Measurements from ENCODE around the gene TMEM135. TPM values are rescaled to one million over a fixed set of nuclear protein-coding genes. Genes with fewer than 3 reads are reported as not detected.

TMEM135 gene
- total RNA-seq, 1 experiment from 2014 or later, result 65.5 TPM

- TF ChIP-seq CTCF (IDR thresholded peaks at IDR 0.05) (no peak), REST (IDR thresholded peaks at IDR 0.05; ENCODE audit: insufficient read depth in 1 of 2, low read depth in 2 of 2, low read length in 1 of 2) (no peak), SIN3A (IDR thresholded peaks at IDR 0.05; ENCODE audit: borderline replicate concordance, insufficient read depth, low read depth, low read length) (no peak)
- Histone ChIP-seq H3K4me3 (ENCODE audit: low read depth in 2 of 2, low read length in 2 of 2) (no peak overlapping the region), H3K36me3 (ENCODE audit: control insufficient read depth, insufficient read depth, low read length) (no peaks in the 10 kb centered on the region), H3K27me3 (ENCODE audit: control insufficient read depth, insufficient read depth, low read length) (no peaks in the 10 kb centered on the region), H3K9me3 (ENCODE audit: control insufficient read depth, insufficient read depth, low read depth, low read length) (no peaks in the 10 kb centered on the region), H3K27ac (ENCODE audit: low read length) (no peak overlapping the region), H3K4me1 (ENCODE audit: control insufficient read depth, insufficient read depth, low read length) (peaks cover 9% of the 10 kb centered on the region)
- in situ Hi-C loops (cut with HindIII; ENCODE audit: low pct_unique_long_range_greater_than_20kb, low sequenced_read_pairs) (no loop called here), intact Hi-C loops (cut with micrococcal nuclease; ENCODE audit: unreplicated experiment) (no loop called here)
- CTCF ChIA-PET, result no interaction called here
- BruUV-seq (replicated peaks), result no TSS peak
- POLR2A ChIA-PET, result no interaction called here
- DNase-seq (ENCODE audit: low read depth, low spot score) (no peak), ATAC-seq (no peak)
Measured at GRCh38 chr11:87179621-87180020, 141.9 kb downstream of the TMEM135 start.

- BruUV-seq (replicated peaks), result no TSS peak
- in situ Hi-C loops (cut with HindIII; ENCODE audit: low pct_unique_long_range_greater_than_20kb, low sequenced_read_pairs), result no loop called here
- no peaks in the 10 kb centered on the region for H3K36me3 ChIP-seq (ENCODE audit: control insufficient read depth, insufficient read depth, low read length)
- intact Hi-C loops (cut with micrococcal nuclease; ENCODE audit: unreplicated experiment), result no loop called here
- no peak for TF ChIP-seq SIN3A (IDR thresholded peaks at IDR 0.05; ENCODE audit: borderline replicate concordance, insufficient read depth, low read depth, low read length)
- no peak for TF ChIP-seq REST (IDR thresholded peaks at IDR 0.05; ENCODE audit: insufficient read depth in 1 of 2, low read depth in 2 of 2, low read length in 1 of 2)
- no peak for TF ChIP-seq CTCF (IDR thresholded peaks at IDR 0.05)
- no peak for TF ChIP-seq POLR2AphosphoS5 (IDR thresholded peaks at IDR 0.05; ENCODE audit: low read depth, low read length)
- TF ChIP-seq TCF7L2 (IDR thresholded peaks at IDR 0.05; ENCODE audit: low read depth, low read length), result no peak
- DNase-seq (ENCODE audit: low read depth, low spot score) (no peak), ATAC-seq (no peak)
- no peak overlapping the region for H3K4me3 ChIP-seq (ENCODE audit: low read depth in 2 of 2, low read length in 2 of 2)
- peaks cover 9% of the 10 kb centered on the region for H3K4me1 ChIP-seq (ENCODE audit: control insufficient read depth, insufficient read depth, low read length)
- POLR2A ChIA-PET, result no interaction called here
- no peaks in the 10 kb centered on the region for H3K9me3 ChIP-seq (ENCODE audit: control insufficient read depth, insufficient read depth, low read depth, low read length)
- no peaks in the 10 kb centered on the region for H3K27me3 ChIP-seq (ENCODE audit: control insufficient read depth, insufficient read depth, low read length)
- CTCF ChIA-PET, result no interaction called here
- no peak overlapping the region for H3K27ac ChIP-seq (ENCODE audit: low read length)
Measured at GRCh38 chr11:87180742-87181141, 143.0 kb downstream of the TMEM135 start.
